KOPT-K1 (cell line): Measurements from ENCODE around the gene KRT75.
"Not testable (repeated sequence)": the region's sequence is repeated elsewhere in the genome, so short reads cannot be mapped to it uniquely, and the experiment has no call there.

Source experiments
- H3K27ac ChIP-seq: fragments of 200-600 bp; sonication (generic); 2 replicates; pipeline ENCODE4 v1.5.1; 2016; ENCODE audit warnings: antibody characterized with exemption, mild to moderate bottlenecking, low read depth, low read length; ENCODE audit not compliant: poor library complexity, severe bottlenecking
- H3K36me3 ChIP-seq: fragments of 200-600 bp; sonication (generic); 2 replicates; pipeline ENCODE4 v1.5.1; 2017; ENCODE audit warnings: antibody characterized with exemption, mild to moderate bottlenecking, low read length, moderate library complexity; ENCODE audit not compliant: insufficient read depth
- H3K9me3 ChIP-seq: fragments of 200-600 bp; sonication (generic); 2 replicates; pipeline ENCODE4 v1.5.1; 2017; ENCODE audit warnings: antibody characterized with exemption, low read length, mild to moderate bottlenecking; ENCODE audit not compliant: insufficient read depth, poor library complexity, severe bottlenecking

The KRT75 gene

DNA sequence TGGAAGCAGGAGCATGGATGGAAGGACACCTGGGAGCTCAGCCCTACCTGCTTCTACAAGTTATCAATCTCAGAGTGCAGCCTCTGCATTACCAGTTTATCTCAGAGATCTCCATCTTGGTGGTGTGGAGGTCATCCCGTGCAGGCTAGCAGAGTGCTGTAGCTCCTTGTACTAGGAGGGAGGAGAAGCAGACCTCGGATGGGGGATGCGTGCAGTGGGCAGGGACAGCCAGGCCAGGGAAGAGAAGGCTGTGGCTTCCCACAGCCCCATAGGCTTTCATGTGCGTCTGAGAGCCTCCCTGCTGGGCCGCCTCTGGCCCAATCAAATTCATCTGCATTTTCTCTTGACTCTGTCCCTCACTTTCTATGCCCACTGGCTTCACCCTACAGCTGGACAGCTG lies 19.2 kb downstream of the KRT75 start:
- no peaks in the 10 kb centered on the region for H3K9me3 ChIP-seq
- H3K27ac ChIP-seq: no peak overlapping the region
- H3K36me3 ChIP-seq: no peaks in the 10 kb centered on the region

DNA sequence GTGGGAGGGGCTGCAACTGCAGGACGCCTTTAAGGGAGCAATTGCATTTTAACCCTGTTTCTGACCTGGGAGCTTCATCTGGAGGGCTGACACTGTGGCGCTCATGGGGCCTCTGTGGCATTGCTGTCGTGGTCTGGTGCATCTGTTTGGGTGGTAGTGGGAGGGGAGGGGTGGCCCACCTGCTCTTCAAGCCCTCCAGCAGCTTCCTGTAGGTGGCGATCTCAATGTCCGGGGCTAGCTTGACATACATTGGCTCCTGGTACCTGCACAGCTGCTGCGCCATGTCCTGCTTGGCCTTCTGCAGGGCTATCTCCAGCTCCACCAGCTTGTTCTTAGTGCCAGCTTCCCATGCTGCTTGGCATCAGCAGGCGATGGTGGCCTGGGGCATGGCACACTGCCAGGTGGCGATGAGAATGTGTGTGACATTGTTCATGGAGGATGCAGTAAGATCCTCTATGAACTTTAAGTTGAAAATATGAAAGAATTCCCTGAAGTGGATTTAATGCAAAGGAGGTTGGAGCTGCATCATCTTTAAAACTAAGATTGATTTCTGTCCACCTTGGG lies 20.3 kb downstream of the KRT75 start:
- Histone ChIP-seq H3K36me3 (no peaks in the 10 kb centered on the region), H3K27ac (no peak overlapping the region), H3K9me3 (no peaks in the 10 kb centered on the region)

DNA sequence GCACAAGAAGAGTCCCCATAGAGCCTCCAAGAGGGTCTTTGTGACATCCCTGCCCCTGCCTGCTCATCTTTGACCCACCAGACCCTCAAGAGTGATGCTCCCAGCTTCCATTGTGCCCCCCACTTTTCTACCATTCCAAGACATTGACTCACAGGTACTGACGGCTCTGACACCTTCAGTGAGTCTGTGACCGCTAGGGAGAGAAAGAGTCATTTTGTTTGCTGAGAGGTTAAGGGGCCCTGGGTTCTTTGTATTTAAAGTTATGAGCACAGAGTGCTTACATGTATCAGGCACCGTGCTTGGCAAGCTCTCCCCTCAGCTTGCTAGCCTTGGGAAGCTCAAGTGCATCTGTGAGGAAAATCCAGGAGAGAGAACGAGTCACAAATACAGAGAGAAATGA lies 21.0 kb downstream of the KRT75 start:
- Histone ChIP-seq H3K36me3 (no peaks in the 10 kb centered on the region), H3K27ac (no peak overlapping the region)

DNA sequence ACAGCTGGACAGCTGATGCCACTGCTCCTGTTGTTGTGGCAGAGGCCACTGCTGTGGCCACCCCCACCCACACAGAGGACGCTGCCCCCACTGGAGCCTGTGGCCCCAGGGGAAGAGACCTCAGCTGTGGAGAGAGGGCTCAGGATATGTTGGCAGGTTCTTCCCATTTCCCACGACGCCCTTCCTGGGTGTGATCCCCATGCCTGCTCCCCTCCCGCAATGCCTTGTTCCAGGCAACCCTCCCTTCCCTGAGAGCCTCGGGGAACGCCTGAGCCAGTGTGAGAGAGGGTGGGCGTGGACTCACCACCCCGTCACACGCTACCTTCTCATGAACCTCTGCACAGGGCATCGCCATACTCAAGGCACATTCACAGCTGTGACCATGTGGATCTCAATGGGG lies 22.4 kb downstream of the KRT75 start:
- no peak overlapping the region for H3K27ac ChIP-seq
- no peaks in the 10 kb centered on the region for H3K9me3 ChIP-seq
- H3K36me3 ChIP-seq: no peaks in the 10 kb centered on the region

More for the DNA sequence above, 21.0 kb downstream of the KRT75 start:
- H3K9me3 ChIP-seq: no peaks in the 10 kb centered on the region

DNA sequence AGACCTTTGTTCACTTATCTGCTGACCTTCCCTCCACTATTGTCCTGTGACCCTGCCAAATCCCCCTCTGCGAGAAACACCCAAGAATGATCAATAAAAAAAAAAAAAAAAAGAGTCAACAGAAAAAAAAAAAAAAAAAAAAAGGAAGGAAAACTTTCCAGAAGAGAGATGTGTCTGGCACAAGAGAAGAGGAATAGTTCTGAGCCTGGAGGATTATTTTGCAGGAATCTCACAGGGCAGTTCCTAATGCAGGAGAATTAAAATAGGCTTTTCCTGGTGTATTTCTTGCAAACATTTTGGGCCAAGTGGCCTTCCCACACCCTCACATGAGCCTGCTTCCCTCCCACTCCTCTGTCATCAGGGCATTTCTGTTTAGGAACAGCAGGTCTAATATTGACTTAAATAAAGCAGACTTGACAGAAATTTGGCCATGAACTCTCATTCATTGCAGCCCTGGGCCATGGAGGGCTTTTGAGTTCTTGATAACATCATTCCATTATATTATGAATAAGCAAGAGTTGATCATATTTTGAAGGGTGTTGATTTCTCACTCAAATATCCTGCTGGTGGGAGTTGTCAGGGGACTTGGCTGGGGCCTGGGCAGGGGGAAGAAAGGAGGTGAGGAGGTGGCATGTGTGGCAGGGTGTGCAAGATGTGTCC lies 23.5 kb downstream of the KRT75 start:
- H3K27ac ChIP-seq, H3K36me3 ChIP-seq, H3K9me3 ChIP-seq: not testable (repeated sequence)

DNA sequence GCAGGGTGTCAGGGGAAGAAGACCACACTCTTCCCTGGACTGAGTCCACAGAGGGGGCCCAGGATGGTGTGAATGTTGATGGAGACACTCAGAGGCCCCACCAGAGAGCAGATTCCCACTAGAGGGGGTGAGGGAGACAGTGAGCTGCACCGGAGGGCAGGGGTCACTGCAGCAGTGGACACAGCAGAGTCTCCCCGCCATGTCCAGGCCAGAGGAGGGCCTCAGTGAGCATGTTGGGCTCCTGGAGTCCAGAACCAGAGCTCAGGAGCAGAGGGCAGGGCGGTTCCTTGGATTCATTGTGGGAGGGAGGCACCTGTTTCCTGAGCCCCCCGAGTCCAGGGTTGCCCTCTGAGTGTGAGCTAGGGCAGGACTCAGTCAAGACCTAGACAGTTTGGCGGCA lies 26.3 kb downstream of the KRT75 start:
- Histone ChIP-seq H3K27ac (no peak overlapping the region), H3K9me3 (no peaks in the 10 kb centered on the region), H3K36me3 (no peaks in the 10 kb centered on the region)

DNA sequence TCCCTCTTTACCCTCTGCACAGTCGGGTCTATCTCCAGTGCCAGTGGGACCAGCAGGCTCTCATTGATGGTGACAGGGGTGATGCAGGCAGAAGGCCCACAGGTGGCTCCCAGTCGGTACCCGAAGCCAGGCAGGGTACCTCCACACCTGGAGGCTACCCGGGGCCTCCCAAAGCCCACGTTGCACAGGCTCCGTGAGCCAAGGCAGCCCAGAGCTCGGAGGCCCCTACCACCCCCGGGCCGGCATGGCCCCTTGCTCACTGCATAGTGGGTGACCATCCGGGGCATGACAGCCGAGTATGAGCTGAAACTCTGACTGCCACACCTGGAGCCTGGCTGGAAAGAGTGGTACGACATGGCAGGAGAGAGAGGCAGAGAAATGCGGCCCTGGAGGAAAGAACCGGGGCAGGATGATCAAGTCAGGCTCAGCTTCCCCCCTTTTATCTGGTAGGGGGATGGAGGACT lies 28.2 kb downstream of the KRT75 start, which contains the start of gene KRT82:
Gene KRT82, minus strand, starts transcription at position 414 of the 464 bp plus-strand sequence. Its CDS starts 58 bp downstream, at position 356.
- H3K27ac ChIP-seq: no peak within 1 kb of the TSS
- H3K9me3 ChIP-seq: no peaks in the 10 kb centered on the region
- no peaks in the 10 kb centered on the region for H3K36me3 ChIP-seq

DNA sequence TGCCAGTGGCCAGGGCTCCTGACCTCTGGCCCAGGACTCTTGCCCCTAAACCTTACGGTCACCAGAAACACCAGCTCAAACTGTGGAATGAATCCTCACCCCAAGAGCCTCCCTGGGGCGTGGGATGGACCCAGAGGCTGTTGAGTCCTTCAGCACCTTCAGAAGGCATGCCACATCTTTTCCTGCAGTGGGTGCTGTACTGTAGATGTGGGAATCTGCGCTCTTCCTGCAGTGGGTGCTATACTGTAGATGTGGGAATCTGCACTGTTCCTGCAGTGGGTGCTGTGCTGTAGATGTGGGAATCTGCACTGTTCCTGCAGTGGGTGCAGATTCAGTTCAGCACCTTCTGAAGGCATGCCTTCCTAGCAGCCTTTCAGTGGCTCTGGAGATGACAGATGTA lies 29.2 kb downstream of the KRT75 start:
- Histone ChIP-seq H3K36me3 (no peaks in the 10 kb centered on the region), H3K9me3 (no peaks in the 10 kb centered on the region), H3K27ac (no peak overlapping the region)

DNA sequence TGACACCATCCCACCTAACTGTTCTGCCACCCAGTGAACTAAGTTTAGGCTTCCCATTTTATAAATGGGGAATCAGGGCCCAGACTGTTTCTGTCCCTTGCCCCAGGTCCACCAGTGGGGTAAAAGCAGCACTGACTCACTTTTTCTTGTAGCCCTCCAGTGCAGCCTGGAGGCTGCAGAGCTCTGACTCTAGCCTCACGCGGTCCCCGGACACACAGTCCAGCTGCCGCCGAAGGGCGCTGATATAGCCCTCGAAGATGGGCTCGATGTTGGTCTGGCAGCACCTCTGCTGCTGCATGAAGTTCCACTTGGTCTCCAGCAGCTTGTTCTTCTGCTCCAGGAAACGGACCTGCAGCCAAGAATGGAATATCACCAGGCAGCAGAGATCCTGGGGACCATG lies 30.6 kb downstream of the KRT75 start:
- Histone ChIP-seq H3K36me3 (no peaks in the 10 kb centered on the region), H3K27ac (no peak overlapping the region), H3K9me3 (no peaks in the 10 kb centered on the region)

DNA sequence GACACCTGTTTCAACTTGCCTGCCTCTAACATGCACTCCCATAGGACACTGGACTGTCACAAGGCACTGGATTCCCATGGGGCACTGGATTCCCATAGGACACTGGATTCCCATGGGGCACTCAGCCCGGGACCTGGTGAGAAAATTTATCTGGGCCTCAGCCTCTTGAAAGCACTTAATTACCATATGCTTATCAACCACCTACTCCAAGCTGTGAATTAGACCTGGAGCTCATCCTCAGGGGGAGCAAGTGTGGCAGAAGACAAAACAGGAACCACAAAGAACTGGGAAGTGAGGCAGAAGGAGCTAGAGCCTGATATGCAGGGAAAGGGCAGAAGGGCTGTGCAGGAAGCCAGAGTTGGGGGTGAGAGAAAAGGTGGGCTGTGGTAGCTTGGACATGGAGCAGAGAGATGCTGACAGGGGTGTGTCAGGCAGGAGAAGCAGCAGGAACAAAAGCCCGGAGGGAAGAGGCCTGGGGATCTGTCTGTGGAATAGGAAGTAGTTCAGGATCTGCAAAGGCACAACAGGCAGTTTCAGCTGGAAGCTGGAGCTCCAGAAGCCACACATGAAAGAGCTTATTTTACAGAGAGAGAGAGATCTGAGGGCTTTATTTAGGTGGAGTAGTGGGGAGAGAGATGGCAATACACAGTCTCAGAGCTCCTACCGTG lies 31.2 kb downstream of the KRT75 start:
- Histone ChIP-seq H3K36me3 (no peaks in the 10 kb centered on the region), H3K27ac (no peak overlapping the region), H3K9me3 (no peaks in the 10 kb centered on the region)

DNA sequence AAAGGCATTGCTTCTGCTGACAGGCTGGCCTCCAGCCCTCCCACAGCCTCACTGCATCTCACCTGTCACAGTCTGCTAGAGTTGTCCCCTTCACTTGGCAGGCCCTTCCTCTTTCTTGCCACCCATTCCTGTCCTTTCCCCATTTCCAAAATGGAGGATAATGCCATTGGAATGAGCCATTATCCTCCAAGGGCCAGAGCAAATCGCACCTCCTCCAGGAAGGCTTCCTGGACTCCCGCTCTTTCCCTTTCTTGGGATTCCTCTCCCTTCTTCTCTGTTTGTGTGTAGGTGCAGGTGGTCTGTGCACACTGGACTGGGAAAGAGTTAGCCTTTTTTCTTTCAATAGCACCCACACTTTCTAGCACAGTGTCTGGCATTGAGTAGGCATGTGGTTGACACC lies 31.8 kb downstream of the KRT75 start:
- Histone ChIP-seq H3K36me3 (no peaks in the 10 kb centered on the region), H3K27ac (no peak overlapping the region), H3K9me3 (no peaks in the 10 kb centered on the region)

DNA sequence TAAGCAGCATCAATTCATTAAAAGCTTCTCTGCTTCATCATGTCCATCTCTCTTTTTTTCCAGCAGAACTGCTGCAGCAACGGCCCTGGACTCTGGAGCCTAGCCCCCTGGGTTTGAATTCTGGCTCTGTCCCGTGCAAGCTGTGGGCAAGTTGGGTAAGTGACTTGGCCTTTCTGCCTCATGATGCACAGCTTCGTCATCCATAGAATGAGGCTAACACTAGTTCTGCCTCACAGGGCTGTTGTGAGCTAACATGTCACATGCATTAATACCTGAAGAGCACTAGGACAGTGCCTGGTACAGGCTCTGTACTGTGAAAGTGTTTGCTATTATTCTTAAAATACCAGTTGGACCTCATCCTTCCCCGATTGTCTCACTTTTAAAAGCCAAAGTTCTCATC lies 32.2 kb downstream of the KRT75 start:
- no peak overlapping the region for H3K27ac ChIP-seq
- no peaks in the 10 kb centered on the region for H3K36me3 ChIP-seq
- no peaks in the 10 kb centered on the region for H3K9me3 ChIP-seq

DNA sequence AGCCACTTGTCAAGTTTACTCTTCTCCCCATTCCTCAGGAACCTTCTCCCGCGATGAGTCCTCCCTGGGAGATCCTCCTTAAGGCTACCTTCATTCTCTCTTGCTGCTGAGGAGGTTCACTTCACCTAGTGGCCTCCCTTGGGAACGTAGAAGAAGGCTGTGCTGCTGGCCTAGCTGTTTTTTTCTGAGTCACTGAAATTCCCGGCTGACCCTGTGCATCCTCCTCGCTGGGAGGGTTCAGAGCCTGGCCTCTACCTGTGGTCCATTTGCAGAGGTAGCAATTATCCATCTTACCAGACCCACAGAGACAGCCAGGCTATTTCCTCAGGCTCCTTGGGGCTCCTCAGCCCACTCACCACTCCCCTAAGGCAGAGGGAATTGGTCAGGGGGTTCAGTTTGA lies 32.6 kb downstream of the KRT75 start:
- Histone ChIP-seq H3K9me3 (no peaks in the 10 kb centered on the region), H3K36me3 (no peaks in the 10 kb centered on the region)

DNA sequence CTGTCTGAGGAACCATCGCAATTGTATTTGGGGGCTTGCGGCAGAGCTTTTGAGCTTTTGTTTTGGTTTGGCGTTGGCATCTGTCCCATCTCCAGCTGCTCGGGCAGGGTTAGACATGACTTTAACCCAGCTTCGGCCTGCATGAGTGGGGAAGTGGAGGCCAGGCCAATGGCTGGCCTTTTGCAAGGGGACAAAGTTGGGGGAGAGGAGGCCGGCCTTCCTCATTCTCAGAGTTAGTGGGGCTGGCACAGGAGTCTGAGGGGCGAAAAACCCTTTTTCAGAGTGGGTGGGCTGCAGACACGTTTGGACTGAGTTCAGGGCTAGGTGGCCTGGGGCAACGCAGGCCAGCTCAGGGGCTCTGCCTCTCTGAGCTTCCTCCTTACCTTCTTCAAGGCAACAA lies 33.3 kb downstream of the KRT75 start:
- H3K27ac ChIP-seq: no peak overlapping the region
- no peaks in the 10 kb centered on the region for H3K36me3 ChIP-seq

More for the DNA sequence above, 32.6 kb downstream of the KRT75 start:
- no peak overlapping the region for H3K27ac ChIP-seq

DNA sequence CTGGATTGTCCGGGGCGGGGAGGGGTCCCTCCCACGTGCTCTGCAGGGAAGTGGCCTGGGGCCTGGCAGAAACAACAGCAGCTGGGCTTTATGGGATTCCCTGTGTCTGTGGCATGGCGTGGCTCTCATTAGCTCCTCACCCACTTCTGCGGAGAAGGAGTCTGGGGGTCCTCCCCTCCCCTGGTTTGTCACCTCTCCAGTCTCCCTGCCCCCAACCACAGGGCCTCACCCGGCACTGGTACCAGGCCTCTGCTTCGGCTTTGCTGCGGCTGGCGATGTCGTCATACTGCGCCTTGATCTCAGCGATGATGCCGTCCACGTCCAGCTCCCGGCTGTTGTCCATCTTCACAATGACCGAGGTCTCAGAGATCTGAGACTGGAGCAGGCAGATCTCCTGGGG lies 34.4 kb downstream of the KRT75 start:
- H3K36me3 ChIP-seq: no peaks in the 10 kb centered on the region
- no peaks in the 10 kb centered on the region for H3K9me3 ChIP-seq
- no peak overlapping the region for H3K27ac ChIP-seq

More for the DNA sequence above, 33.3 kb downstream of the KRT75 start:
- no peaks in the 10 kb centered on the region for H3K9me3 ChIP-seq

DNA sequence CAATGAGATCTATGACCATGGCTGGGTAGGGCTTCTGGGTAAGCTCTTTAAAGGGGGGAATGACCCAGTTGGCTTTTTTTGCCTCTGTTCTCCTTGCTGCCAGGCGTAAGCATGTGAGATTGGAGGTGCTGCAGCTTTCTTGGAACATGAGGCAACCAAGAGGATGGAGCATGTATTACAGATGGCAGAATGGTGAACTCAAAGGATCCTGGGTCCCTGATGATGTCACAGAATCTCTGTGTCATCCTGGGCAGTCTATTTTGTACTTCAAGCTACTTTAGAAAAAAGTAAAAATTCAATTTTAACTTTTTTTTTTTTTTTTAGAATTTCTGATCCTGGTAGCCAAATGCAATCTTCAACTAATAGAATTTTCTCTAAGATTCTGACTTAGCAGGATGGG lies 36.0 kb downstream of the KRT75 start:
- no peaks in the 10 kb centered on the region for H3K9me3 ChIP-seq
- H3K27ac ChIP-seq: no peak overlapping the region
- no peaks in the 10 kb centered on the region for H3K36me3 ChIP-seq
